GM21786 (cell line): ENCODE results near the gene PCBP3.

Experiments used
- ATAC-seq: cut with Tn5 transposase; IDR thresholded peaks from one replicate; pipeline ENCODE4 v1.9.1; 2021; ENCODE audit not compliant: unreplicated experiment

The PCBP3 gene

DNA sequence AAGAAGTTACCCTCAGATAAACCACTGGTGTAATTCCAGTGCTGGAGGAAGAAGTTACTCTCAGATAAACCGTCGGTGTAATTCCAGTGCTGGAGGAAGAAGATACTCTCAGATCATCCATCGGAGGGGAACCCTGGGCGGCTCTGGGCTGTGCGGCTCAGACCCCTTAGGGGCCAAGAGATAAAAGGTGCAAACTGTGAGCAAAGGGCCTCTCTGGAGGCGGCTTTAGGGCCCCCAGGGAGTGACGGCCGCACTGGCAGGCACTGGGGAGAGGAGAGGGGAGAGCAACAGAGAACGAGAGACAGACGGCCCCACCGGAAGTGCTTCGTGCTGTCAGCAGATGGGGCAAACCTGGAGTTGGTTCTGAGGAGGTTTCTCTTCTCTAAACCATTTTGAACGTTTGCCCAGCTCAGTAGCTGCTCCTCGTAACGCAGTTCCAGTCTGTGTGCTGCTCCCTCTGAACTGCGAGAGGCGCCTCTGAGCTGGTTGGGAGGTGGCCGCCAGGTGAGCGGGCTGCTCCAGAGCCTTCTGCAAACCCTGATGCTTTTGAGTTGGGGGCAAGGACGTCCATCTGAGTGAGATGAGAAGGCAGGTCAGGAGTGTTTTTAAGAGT lies 275.4 kb downstream of the PCBP3 start:
- ATAC-seq = no peak

DNA sequence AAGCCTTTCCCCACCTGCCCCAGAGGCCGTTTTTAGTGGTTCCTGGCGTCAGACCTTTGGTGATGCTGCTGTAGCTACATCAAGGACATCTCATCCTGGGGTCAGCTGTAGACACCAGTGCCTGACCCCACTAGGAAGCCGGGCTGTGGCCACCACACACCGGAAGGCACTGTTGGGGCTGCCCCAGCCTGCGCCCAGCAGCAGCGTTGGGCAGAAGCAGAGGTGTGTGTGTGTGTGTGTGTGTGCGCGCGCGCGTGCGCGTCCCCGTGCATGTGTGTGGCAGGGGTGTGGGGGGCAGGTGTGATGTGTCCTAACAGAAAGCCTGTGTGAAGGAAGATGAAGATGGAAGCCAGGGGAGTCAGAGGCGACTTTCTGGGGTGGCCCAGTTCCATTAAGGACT lies 276.1 kb downstream of the PCBP3 start:
- no peak for ATAC-seq

DNA sequence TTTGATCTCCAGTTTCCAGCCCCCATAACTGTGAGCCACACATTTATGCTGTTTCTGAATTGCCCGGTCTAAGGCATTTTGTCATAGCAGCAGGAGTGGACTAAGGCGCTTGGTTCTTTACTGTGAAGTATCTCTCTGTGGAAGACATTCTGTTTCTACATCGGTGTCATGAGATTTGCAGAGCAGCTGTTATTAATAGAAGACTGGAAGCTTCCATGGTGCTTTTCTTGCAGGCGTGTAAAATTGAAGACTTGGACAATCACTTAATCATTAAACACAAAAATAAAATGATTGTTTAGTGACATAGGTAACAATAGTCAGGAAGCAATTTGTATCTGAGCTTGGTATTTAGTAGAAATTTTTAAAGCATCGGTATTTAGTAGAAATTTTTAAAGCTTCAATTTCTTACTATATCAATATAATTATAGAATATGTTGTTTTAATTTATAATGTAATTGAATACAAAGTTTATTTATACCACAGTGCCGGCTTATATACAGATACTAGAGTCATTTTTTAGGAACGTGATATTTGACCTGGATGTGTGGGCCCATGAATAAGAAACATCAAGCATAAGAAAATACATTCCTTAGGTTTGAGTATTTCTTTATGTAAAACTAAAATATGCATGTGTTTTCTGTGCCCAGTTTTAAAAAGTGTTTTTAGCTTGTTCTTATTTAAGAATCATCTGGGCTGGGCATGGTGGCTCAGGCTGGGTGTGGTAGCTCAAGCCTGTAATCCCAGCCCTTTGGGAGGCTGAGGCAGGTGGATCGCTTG lies 277.5 kb downstream of the PCBP3 start:
- ATAC-seq = no peak

DNA sequence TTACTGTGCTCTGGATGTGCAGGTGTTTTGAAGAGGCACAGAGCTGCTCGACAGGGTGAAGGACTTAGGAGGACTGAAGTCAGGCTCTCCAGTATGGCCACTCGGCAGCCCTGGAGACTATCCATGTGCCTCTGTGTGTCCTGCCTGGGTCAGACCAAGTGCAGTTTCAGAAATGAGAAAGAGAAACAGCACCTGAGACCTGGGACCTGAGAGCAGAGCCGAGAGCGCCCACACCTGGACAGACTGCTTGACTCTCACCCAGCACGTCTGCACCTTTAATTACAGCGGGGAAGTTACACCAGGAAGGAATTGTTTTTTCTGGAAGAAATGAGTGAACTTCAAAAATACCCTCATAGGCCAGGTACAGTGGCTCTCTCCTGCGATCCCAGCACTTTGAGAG lies 278.4 kb downstream of the PCBP3 start:
- ATAC-seq = no peak

DNA sequence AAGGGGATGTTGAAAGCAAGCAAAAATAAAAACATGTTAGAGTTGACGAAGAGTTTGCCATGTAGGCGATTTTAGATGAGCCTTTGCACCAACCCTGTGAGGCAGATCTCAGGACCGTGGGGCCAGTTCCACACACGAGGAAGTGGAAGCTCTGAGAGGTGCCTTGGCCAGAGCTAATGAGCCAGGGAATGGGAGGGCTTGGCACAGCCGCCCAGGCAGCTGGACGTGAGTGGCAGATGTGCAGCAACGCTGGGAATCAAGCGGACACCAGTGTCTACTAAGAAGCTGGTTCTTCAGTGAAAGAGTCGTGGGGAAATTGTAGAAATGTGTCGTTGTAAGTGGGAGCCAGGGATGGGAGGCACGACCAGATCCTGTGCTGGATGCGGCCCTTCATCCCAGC lies 279.1 kb downstream of the PCBP3 start:
- no peak for ATAC-seq

DNA sequence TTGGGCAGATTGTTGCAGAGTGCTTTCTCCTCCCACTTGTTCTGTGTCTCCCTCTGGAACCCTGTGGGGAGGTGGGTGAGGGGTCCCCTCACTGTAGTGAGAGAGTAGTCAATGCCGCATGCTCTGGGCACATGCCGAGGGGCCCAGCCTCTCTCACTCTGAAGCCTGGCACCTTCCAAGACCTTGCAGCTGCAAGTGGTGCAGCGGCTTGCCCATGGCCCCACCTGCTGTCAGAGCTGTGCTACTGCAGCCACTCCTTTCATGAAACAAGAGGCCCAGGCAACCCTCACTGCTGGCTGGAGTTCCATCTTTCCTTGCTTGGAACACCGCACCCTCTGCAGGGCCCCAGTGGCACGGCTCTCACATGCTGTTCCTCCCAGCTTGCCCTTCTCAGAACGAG lies 279.6 kb downstream of the PCBP3 start:
- no peak for ATAC-seq

DNA sequence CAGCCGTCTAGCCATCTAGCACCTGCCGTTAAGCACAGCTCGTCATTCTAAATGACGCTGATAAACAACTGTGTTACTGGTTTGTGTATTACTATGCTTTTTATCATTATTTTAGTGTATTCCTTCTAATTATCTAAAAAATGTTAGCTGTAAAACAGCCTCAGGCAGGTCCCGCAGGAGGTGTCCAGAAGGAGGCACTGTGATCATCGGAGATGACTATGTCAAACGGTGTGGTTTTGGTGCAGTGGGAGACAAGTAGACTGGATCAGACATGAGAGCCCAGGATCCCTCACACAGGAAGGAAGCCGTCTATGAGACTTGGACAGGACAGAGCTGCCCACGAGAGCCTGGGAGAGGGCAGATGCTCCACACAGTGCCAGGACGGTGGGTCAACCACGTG lies 282.8 kb downstream of the PCBP3 start:
- no peak for ATAC-seq

DNA sequence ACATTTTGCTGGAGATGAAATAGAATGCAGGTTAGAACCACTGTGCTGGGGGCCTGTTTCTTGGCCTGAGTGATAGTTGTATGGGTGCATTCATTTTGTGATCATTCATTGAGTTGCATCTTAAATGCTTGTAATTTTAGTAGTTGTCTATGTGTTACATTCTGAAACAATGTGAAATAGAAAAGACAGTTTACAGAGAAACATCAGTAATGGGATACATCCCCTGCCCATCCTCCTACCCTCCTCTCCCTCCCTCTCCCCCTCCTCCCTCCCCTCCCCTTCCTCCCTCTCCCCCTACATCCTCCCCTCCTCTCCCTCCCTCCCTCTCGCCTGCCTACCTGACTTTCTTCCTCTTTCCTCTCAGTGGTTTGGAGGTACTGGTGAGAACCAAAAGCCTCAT lies 283.5 kb downstream of the PCBP3 start:
- ATAC-seq = no peak

DNA sequence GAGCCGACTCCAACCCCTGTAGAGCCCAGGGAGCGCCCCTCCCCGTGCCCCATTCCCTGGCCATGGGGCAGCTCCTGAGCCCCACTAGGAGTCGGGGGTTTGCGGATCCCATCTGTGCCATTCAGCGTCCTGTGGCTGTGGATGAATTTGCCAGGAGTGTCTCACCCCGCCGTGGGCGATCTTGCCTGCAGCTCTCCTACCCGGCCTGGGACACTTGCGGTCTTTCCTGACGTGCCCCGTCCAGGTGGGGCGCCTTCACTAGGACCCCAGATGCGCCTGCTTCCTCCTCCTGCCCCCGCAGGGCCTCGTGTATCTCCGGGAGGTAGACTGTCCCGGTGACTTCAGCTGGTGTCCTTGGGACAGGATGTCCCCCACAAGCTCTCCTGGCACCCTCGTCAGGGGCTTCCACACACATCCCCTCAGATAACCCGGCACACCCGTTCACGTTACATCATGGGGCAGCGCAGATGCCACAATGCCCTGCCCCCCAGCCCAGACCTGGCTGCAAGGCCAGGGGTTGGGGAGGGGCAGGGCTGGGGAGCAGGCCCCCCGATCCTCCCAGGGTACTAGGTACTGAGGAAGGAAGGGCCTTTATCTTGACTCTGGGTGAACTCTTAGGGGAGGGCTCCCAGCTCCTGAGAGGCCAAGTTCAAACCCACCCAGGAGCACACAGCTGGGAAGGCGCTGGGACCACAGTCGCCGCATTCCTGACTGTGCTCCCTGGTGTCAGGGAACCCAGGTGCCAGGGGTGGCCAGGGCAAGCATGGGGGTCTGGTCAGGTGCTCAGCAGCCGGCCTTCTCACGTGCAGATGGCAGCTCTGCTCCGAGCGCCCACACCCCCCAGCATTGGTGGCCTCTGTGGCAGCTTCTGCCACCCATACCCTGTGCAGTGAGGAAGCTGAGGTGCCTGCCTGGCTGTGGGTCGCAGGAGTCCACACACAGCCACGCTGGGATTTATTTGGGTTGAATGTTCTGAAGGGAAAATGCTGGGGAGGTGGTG lies 284.6 kb downstream of the PCBP3 start:
- no peak for ATAC-seq

DNA sequence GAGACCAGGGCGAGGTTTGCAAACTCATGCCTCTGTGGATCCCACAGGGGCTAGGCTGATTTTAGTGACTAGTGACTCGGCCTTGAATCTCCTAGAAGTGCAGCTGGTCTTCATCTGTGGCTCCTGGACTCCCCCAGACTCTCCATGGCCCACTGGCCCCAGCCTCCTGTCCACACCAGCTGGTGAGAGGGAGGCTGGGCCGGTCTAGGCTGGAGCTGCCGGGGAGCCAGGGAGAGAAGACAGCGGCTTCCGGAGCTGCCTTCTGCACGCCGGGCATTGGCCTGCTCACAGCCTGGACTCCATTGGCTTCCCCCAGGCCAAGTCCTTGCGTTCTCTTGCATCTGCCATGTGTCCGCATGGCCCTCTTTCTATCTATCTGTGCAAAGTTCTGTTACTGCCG lies 285.9 kb downstream of the PCBP3 start:
- no peak for ATAC-seq

DNA sequence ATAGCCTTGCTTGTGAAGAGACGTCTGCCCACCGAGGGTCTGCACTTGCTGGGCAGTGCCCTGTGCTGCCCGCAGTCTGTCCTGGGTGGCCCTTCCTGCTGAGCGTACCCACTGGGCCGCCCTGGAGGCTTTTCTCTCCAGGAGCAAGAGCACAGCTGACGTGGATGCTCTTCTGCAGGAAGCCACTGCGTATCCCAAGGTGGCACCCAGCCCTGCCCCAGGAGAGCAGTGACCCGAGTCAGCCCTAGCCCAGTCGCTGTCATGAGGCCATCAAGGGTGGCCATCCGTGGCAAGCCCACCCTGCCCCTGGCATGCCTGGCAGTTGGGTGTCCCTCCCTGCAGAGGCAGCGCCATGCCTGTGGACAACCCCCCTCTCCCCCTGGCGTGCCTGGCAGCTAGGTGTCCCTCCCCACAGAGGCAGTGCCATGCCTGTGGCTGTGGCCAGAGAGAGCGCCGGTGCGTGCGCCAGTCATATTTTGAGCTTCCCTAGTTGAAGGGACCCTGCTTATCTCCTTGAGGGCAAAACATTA lies 286.8 kb downstream of the PCBP3 start:
- no peak for ATAC-seq

DNA sequence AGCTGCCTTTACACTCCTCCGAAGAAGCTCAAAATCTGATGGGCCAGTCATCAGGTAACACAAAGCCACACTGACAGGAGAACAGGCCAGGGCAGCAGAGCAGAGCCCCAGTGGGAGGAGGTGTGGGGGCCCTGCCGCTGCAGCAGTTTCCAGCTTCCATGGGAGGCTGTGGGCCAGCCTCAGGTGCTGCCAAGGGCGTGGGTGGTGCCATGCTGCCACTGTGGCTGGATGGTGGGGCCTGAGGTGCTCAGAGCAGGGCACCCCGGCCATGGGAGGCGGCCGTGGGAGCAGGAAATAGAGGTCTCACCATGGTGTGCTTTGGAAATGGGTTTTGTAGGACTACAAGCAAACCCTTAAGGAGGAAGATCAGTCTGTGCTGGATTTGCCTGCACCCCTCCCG lies 287.3 kb downstream of the PCBP3 start:
- ATAC-seq = no peak

DNA sequence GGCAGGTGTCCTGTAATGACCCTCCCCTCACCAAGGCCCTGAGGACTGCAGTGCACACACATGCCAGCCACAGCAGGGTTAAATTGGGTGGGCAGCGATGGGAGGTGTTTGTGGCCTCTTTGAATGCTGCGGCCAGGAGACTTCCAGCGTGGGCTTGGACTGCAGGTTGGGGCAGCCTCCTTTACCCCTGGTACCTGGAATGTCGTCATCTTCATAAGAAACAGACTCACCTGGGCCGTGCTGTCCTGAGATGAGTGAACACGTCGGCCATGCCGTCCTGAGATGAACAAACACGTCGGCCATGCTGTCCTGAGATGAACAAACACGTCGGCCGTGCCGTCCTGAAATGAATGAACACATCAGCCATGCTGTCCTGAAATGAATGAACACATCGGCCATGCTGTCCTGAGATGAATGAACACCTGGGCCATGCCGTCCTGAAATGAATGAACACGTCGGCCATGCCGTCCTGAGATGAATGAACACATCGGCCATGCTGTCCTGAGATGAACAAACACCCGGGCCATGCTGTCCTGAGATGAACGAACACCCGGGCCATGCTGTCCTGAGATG lies 288.0 kb downstream of the PCBP3 start:
- no peak for ATAC-seq

DNA sequence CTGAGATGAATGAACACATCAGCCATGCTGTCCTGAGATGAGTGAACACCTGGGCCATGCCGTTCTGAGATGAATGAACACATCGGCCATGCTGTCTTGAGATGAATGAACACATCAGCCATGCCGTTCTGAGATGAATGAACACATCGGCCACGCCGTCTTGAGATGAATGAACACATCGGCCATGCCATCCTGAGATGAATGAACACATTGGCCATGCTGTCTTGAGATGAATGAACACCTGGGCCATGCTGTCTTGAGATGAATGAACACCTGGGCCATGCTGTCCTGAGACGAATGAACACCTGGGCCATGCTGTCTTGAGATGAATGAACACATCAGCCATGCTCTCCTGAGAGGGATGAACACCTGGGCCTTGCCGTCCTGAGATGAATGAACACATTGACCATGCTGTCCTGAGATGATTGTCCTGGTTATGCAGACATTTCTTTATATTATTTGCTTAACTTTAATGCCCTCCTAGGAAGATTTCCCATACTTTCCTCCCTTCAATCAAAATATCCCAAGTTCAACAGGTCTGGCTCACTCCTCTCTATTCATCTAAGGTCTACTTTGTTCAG lies 289.5 kb downstream of the PCBP3 start:
- ATAC-seq = no peak

DNA sequence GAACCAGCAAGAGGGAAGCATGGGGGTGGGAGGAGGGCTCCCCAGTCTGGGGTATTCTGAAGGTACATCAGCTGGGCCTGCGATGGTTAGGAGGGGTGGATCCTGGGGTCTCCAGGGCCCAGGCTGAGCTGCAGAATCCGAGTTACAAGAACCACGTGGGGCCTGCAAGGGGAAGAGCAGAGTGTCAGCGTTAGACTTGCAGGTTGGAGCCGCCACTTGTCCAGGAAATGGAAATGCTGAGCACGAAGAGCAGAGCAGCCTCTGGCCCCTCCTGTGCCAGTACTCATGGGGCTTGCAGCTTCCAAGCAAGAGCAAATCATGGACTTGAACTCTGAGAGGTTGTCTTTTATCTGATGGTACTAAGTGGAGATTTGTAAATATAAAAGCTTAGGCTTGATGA lies 290.6 kb downstream of the PCBP3 start:
- ATAC-seq = no peak

DNA sequence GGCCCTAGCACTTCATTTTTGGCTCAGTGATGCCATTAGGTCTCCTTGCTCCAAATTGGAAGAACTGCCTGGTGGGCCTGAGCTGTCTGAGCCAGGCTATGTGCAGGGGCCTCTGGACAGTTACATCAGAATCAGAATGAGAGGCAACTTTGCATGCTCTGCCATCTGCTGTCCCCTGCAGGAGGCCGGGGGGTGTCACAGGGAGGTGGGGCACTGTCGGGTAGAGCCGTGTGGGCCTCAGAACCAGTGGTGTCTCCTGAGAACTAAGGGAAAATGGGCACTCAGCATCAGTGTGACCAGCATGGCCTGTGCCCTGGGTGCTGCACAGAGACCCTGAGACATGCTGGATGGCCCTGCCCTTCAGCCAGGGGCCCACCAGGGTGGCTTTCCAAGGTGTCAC lies 291.0 kb downstream of the PCBP3 start:
- no peak for ATAC-seq

DNA sequence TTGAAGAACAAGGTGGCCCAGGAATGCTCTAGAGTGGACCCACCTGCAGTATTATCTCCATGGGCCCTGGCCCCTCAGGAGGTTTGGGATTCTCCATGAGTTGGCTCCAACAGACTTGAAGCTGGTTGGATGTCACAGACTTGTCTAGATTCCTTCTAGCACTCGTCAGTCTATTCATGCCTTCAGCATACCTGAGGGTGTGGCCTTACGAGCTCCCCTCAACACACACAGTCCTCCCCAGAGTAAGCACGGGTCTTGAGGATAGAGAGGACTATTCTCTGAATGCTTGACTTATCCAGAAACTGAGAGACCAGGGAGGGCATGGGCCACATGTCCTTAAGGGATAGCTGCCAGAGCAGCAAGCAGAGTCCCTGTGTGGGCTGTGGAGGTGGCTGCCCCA lies 292.1 kb downstream of the PCBP3 start:
- ATAC-seq = no peak

DNA sequence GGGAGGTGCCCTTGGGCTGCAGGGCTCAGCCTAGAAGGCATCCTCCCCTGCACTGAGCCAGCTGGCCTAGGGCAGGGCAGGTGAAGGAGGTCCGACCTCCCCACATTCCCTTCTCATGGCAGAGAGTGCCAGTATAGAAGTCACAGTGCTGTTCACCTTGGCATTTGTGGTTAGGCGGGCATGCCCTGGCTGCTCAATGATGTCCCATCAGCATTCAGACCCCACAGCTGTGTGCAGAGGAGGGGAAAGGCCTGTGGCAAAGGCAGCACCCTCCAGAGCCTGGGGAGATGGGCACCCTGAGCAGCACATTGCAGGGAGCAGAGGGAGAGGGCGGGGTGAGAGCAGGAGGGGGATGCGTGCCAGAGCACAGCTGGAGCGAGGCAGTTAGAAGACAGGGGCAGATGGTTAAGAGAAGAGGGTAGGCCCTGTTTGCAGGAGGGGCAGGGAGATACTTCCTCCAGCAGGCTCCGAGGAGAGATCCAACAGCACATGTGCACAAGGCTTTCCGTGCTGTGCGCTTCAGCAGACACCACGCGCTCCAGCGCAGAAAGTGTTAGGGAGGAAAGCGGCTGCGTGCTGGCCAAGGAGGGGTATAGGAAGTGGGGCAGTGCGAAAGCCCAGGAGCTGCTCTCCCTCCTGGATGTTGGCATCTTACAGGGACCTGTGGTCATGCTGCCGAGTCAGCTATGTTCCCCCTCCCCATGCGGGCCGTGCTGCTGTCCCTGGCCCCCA lies 294.4 kb downstream of the PCBP3 start:
- ATAC-seq = no peak

DNA sequence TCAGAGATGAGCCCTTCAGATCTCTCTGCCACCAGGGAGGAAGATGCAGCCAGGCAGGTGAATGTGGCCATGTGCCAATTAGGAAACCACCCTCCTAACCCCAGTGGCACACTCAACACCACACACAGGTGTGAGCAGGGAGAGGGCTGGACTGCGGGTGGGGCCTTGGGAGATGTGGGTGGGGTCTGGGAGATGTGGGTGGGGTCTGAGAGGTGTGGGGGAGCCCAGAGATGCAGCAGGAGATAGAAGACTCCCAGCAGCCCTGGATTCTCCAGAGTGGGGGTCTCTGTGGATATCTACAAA lies 294.9 kb downstream of the PCBP3 start:
- no peak for ATAC-seq

DNA sequence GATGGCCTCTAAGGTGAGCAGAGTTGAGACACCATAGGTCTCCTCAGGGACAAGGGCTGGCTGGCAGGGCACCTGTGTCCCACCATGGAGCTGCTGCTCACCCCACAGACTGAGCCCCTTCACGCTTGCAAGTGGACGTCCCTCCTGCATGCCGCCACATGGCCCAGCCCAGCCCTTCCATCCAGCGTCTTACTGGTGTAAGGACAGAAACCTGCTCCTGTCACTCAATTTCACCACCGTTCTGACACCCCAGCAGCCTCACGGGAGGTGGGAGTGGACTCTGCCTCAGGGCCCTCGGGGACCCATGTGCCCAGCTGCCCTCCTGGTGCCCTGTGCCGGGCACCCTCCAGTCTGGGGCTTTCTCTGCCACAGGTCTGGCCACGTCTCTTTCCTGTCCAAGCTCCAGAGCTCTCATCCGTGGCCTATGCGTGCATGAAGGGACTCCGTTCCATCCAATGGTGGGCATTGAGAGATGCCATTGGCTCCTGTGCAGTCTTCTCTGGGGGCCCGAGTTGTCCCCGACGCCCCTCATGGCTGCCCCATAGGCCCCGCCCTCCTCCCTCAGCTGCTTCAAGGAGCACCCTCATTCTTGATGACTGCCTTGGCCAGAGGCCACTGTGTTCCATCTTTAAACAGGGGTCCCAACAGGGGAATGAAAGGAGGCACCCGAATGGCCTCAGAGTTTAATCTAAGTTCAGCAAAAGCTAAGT lies 295.4 kb downstream of the PCBP3 start:
- no peak for ATAC-seq
